Measurements from ENCODE around the gene CCDC149.

DNA sequence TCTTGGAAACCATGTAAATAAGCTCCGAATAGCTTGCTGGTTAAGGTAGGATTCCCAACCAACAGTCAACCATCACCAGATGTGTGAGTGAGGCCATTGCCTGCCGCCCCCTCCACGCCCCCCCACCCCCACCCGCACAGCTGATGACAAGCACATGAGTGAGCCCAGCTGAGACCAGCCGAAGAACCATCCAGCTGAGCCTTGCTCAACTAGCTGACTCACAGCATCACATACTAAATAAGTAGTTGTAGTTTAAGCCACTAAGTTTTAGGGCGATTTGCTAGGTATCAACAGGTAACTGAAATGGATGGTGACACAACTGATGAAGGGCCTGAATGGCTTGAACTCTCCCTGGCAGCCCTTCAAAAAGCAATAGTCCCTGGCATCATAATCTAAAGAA, 1.6 kb upstream of the CCDC149 start:
- TF ChIP-seq BRD4 (CRISPR knock-in tag; IDR thresholded peaks at IDR 0.05) (no peak), ZFP36 (IDR thresholded peaks at IDR 0.05; ENCODE audit: borderline replicate concordance, low read depth, low read length, partially characterized antibody) (no peak), TAF1 (CRISPR knock-in tag; IDR thresholded peaks at IDR 0.05) (no peak), NAIF1 (CRISPR knock-in tag; IDR thresholded peaks at IDR 0.05; ENCODE audit: borderline replicate concordance) (no peak), POLR2AphosphoS5 (IDR thresholded peaks at IDR 0.05; ENCODE audit: low read depth, low read length) (no peak)

All from HepG2 (cell line).